ENCODE data around the gene PRR29. TPM values are rescaled to one million over a fixed set of nuclear protein-coding genes. Genes with fewer than 3 reads are reported as not detected.

The PRR29 gene
- total and polyA plus RNA-seq, 8 donors: 1.0 to 9.6 (median 6.0) TPM

DNA sequence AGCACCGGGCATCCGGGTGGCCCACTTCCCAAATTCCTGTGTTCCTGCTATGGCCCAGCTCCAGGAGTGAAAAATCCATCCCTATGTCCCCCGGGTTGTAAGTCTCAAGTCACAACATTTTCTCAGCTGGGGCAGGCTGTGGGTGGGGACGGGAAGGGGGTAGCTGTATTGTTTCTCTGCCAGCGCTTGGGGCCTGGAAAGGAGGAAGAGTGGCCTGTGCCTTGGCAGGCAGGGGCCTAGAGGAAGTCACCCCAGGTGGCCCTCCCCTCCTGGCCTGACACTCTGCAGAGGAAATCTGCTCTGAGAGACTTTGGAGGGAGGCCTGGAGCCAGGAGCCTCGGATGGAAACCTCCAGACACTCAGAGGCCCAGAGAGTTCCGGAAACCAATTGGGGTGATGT lies 14.8 kb upstream of the PRR29 start:
- no peak overlapping the region for H3K4me3 ChIP-seq
- DNase-seq (no peak), ATAC-seq (peak; percentile 11)
- H3K27me3 ChIP-seq: no peaks in the 10 kb centered on the region
- TF ChIP-seq, protein P1, sequence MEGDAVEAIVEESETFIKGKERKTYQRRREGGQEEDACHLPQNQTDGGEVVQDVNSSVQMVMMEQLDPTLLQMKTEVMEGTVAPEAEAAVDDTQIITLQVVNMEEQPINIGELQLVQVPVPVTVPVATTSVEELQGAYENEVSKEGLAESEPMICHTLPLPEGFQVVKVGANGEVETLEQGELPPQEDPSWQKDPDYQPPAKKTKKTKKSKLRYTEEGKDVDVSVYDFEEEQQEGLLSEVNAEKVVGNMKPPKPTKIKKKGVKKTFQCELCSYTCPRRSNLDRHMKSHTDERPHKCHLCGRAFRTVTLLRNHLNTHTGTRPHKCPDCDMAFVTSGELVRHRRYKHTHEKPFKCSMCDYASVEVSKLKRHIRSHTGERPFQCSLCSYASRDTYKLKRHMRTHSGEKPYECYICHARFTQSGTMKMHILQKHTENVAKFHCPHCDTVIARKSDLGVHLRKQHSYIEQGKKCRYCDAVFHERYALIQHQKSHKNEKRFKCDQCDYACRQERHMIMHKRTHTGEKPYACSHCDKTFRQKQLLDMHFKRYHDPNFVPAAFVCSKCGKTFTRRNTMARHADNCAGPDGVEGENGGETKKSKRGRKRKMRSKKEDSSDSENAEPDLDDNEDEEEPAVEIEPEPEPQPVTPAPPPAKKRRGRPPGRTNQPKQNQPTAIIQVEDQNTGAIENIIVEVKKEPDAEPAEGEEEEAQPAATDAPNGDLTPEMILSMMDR (IDR thresholded peaks at IDR 0.05): no peak
- no peaks in the 10 kb centered on the region for H3K36me3 ChIP-seq
- peak overlapping the region; percentile 57 to 77 for H3K27ac ChIP-seq
- H3K4me1 ChIP-seq: peaks cover 29 to 45% of the 10 kb centered on the region in 2 donors
- H3K9me3 ChIP-seq: peaks cover 0 to 9% of the 10 kb centered on the region in 2 donors
- intact Hi-C loops (cut with DNase I): loop anchor here in 1 of 2 donors (10.0 kb wide), 1 partner anchor 59 kb away; no protein-coding TSS in a partner anchor

DNA sequence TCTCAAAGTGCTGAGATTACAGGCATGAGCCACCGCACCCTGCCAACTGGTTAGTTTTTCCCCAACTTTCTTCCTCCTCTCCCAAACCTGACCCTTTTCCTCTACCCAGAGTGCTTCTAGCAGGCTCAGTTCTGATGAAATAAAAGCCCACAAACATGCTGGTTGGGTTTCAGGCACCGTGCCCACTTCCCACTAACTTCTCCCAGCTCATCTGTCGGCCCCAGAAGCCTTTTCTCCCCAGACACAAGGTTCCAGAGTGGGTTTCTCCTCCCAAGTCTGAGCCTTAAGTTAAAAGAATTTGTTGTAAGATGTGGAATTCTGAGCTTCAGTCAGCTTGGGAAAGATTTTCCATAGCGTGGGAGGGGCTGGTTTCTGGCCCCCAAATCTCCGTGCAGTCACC lies 13.9 kb upstream of the PRR29 start:
- intact Hi-C loops (cut with DNase I): loop anchor here in 1 of 2 donors (10.0 kb wide), 1 partner anchor 59 kb away; no protein-coding TSS in a partner anchor
- TF ChIP-seq, protein P1 (IDR thresholded peaks at IDR 0.05): no peak
- Histone ChIP-seq H3K27me3 (no peaks in the 10 kb centered on the region), H3K36me3 (no peaks in the 10 kb centered on the region), H3K4me1 (peaks cover 31 to 45% of the 10 kb centered on the region in 2 donors), H3K27ac (peak overlapping the region; percentile 57 to 77), H3K4me3 (no peak overlapping the region), H3K9me3 (peaks cover 0 to 9% of the 10 kb centered on the region in 2 donors)
- DNase-seq (no peak), ATAC-seq (peak; percentile 7)

- Histone ChIP-seq H3K4me1 (peaks cover 31 to 45% of the 10 kb centered on the region in 2 donors), H3K27me3 (no peaks in the 10 kb centered on the region), H3K9me3 (peaks cover 0 to 9% of the 10 kb centered on the region in 2 donors), H3K27ac (peak overlapping the region; percentile 68 to 77), H3K4me3 (no peak overlapping the region), H3K36me3 (no peaks in the 10 kb centered on the region)
- DNase-seq (peak in 2 of 4 donors; percentile 61 to 80), ATAC-seq (peak; percentile 88)
- intact Hi-C loops (cut with DNase I): loop anchor here in 1 of 2 donors (10.0 kb wide), 1 partner anchor 60 kb away; no protein-coding TSS in a partner anchor
- TF ChIP-seq, protein P1 (IDR thresholded peaks at IDR 0.05): no peak
Observed at GRCh38 chr17:63984651-63985386, 13.3 kb upstream of the PRR29 start.

DNA sequence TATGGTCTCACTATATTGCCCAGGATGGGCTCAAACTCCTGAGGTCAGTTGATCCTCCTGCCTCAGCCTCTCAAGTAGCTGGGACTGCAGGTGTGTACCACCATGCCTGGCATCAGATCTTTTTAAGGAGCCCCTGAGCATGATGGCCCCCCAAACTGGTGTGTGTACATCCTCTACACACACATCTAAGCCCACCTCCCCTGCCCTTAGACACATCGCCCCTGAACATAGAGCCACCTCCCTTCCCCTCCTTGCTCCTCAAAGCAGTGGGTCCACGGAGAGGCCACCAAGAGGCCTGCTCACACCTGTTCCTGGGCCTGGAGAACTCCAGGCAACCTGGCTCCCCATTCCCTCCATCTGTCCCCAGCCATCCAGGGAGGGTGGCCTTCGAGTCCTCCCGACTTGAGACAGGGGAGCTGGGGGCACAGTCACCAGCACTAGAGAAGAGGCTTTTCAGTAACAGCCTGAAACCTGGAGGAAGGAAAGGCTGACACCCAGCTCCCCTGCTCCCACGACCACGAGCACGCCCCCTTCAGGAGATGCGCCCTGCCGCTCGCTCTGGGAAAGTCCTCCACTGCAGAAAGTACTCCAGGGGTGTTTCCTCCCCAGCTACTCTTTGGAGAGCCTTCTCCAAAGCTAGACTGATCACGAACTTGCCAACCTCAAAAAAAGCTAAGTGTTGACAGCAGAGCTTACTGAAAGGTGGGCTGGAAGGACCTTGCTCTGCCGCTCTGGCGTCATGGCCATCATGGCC lies 12.6 kb upstream of the PRR29 start:
- Histone ChIP-seq H3K27me3 (peaks cover 0 to 5% of the 10 kb centered on the region in 2 donors), H3K27ac (peak overlapping the region; percentile 68 to 77), H3K4me3 (no peak overlapping the region), H3K4me1 (peaks cover 31 to 48% of the 10 kb centered on the region in 2 donors), H3K36me3 (no peaks in the 10 kb centered on the region), H3K9me3 (peaks cover 0 to 9% of the 10 kb centered on the region in 2 donors)
- TF ChIP-seq, protein P1 (IDR thresholded peaks at IDR 0.05): no peak
- DNase-seq (peak in 1 of 4 donors; percentile 55), ATAC-seq (no peak)
- intact Hi-C loops (cut with DNase I): loop anchor here in 1 of 2 donors (10.0 kb wide), 1 partner anchor 61 kb away; no protein-coding TSS in a partner anchor
